Muscle layer of duodenum (tissue), 2 donors: Measurements from ENCODE around the gene SGCA.

Experiments used
- H3K27ac ChIP-seq: one replicate; pipeline ENCODE4 v1.7.0; 2013; ENCODE audit warnings: mild to moderate bottlenecking, low read length
- H3K27me3 ChIP-seq: one replicate; pipeline ENCODE4 v1.7.0; 2013; ENCODE audit warnings: low read depth, mild to moderate bottlenecking, control low read depth, low read length
- H3K36me3 ChIP-seq, 2 donors: one replicate each; pipeline ENCODE4 v1.7.0; 2013; ENCODE audit warnings: low read length in 2 of 2, control low read depth in 1 of 2, mild to moderate bottlenecking in 1 of 2; ENCODE audit not compliant: insufficient read depth in 2 of 2, control insufficient read depth in 1 of 2
- H3K4me1 ChIP-seq, 2 donors: one replicate each; pipeline ENCODE4 v1.7.0; 2013; ENCODE audit warnings: low read length in 2 of 2, mild to moderate bottlenecking in 2 of 2, control low read depth in 1 of 2, moderate library complexity in 1 of 2; ENCODE audit not compliant: insufficient read depth in 2 of 2, control insufficient read depth in 1 of 2
- H3K4me3 ChIP-seq, 2 donors: one replicate each; pipeline ENCODE4 v1.7.0; 2013; ENCODE audit warnings: low read length in 2 of 2, low read depth in 1 of 2, mild to moderate bottlenecking in 1 of 2
- H3K9me3 ChIP-seq, 2 donors: one replicate each; pipeline ENCODE4 v1.7.0; 2013; ENCODE audit warnings: low read length in 2 of 2, control low read depth in 1 of 2, mild to moderate bottlenecking in 1 of 2; ENCODE audit not compliant: control insufficient read depth in 1 of 2
- donor health status: healthy.

SGCA gene

DNA sequence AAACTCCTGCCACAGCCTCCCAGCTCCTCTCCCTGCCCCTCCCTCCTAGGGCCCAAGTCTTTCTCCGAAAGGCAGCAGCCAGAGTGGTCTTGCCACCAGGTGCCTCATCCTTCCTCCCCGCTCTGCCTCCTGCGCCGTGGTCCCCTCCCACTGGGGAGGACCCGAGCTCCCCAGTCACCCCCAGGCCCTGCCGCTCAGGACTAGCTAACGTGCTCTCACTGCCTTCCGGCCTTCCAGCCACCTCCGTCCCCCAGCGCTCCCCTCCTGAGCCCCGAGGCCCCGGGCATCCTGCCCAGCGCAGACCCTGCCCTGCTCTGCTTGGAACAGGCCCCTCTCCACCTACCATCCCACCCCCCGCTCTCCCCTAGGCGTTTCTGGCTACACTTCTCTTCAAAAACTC is 55.0 kb downstream of the SGCA start:
- H3K9me3 ChIP-seq = no peaks in the 10 kb centered on the region
- no peak overlapping the region for H3K4me3 ChIP-seq
- no peaks in the 10 kb centered on the region for H3K27me3 ChIP-seq
- no peak overlapping the region for H3K27ac ChIP-seq
- peaks cover 0 to 12% of the 10 kb centered on the region in 2 donors for H3K36me3 ChIP-seq
- peaks cover 7 to 11% of the 10 kb centered on the region in 2 donors for H3K4me1 ChIP-seq

DNA sequence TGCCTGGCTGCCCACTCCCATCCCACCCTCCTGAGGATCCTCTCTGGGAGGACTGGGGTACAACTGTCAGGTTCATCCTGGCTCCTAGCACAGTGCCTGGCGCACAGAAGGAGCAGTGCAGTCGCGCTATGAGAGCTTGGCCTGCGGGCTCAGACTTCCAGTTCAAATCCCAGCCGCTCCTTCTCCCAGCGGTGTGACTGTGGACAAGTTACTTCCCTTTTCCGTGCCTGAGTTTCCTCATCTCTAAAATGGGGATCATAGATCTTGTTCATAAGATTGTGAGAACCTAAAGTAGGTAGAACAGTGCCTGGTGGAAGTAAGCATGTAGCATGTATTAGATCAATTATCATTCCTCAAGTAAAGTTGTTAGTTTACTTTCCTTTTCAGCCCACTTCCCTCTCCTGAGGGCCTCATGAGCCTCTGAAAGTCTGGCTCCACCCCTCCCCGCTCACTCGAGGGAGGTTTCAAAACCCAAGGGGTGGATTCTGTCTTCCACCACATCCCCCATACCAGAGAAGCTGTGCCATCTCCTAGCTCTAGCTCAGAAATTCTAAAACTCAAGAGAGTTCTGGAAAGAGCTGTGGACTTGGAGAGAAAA is 55.6 kb downstream of the SGCA start:
- H3K9me3 ChIP-seq = no peaks in the 10 kb centered on the region
- no peaks in the 10 kb centered on the region for H3K27me3 ChIP-seq
- no peak overlapping the region for H3K4me3 ChIP-seq
- H3K4me1 ChIP-seq = peaks cover 7 to 11% of the 10 kb centered on the region in 2 donors
- peaks cover 0 to 12% of the 10 kb centered on the region in 2 donors for H3K36me3 ChIP-seq
- H3K27ac ChIP-seq = no peak overlapping the region

GRCh38 chr17:50221864-50222545 is 56.2 kb downstream of the SGCA start:
- H3K9me3 ChIP-seq = no peaks in the 10 kb centered on the region
- H3K27me3 ChIP-seq = no peaks in the 10 kb centered on the region
- H3K36me3 ChIP-seq = peaks cover 0 to 12% of the 10 kb centered on the region in 2 donors
- peaks cover 7 to 11% of the 10 kb centered on the region in 2 donors for H3K4me1 ChIP-seq
- no peak overlapping the region for H3K27ac ChIP-seq
- no peak overlapping the region for H3K4me3 ChIP-seq

GRCh38 chr17:50222922-50223321 is 57.1 kb downstream of the SGCA start:
- no peaks in the 10 kb centered on the region for H3K9me3 ChIP-seq
- H3K27ac ChIP-seq = no peak overlapping the region
- H3K36me3 ChIP-seq = peaks cover 0 to 12% of the 10 kb centered on the region in 2 donors
- H3K4me1 ChIP-seq = peaks cover 7 to 11% of the 10 kb centered on the region in 2 donors
- H3K4me3 ChIP-seq = no peak overlapping the region
- no peaks in the 10 kb centered on the region for H3K27me3 ChIP-seq
